Testis (tissue), 2 donors: Measurements from ENCODE around the gene TNPO1.

Source experiments
- CTCF ChIP-seq, 3 experiments: fragments of 450-650 bp in 2 of 3; fragments of 200-600 bp in 1 of 3; sonication (generic) in 1 of 3; IDR thresholded peaks; one replicate each; pipeline ENCODE4 v1.5.1; 2016 to 2019; ENCODE audit warnings: antibody characterized with exemption in 3 of 3, mild to moderate bottlenecking in 2 of 3, moderate library complexity in 1 of 3
- POLR2A ChIP-seq: fragments of 450-650 bp; IDR thresholded peaks from one replicate; pipeline ENCODE4 v1.6.1; 2017; ENCODE audit warnings: antibody characterized with exemption, mild to moderate bottlenecking, moderate library complexity

GRCh38 chr5:72882989-72883388 is 66.5 kb downstream of the TNPO1 start:
- TF ChIP-seq CTCF (IDR thresholded peaks at IDR 0.05) (no peak), POLR2A (no peak)
